Measurements from ENCODE around the gene INO80E.
A peak's percentile ranks its signal among the peaks of the same experiment; 100 is the strongest.
"Not testable (repeated sequence)": the region's sequence is repeated elsewhere in the genome, so short reads cannot be mapped to it uniquely, and the experiment has no call there.

INO80E gene

GRCh38 chr16:30010844-30011713 is 15.0 kb downstream of the INO80E start, which contains the start of gene DOC2A:
DOC2A (minus strand) TSS chr16:30011027; CDS start chr16:30010222, 805 bp downstream.
- peak; percentile 69 for ATAC-seq
- TF ChIP-seq ZFP3 (CRISPR knock-in tag; IDR thresholded peaks at IDR 0.05) = peak; percentile 96
- no peak for TF ChIP-seq RARB (CRISPR knock-in tag; IDR thresholded peaks at IDR 0.05)

- no peak for ATAC-seq
- no peak for TF ChIP-seq CSDC2 (CRISPR knock-in tag; IDR thresholded peaks at IDR 0.05)
- no peak for TF ChIP-seq ZNF565 (CRISPR knock-in tag; conservative IDR thresholded peaks at IDR 0.05; ENCODE audit: low read depth)
- no peak for TF ChIP-seq SNAI2 (CRISPR knock-in tag; IDR thresholded peaks at IDR 0.05)
- no peak for TF ChIP-seq ZNF70 (CRISPR knock-in tag; IDR thresholded peaks at IDR 0.05)
- no peak for TF ChIP-seq ARNTL (CRISPR knock-in tag; IDR thresholded peaks at IDR 0.05; ENCODE audit: borderline replicate concordance, low read depth)
- TF ChIP-seq ZFP30 (CRISPR knock-in tag; IDR thresholded peaks at IDR 0.05) = no peak
- no peak for TF ChIP-seq CSRNP3 (CRISPR knock-in tag; IDR thresholded peaks at IDR 0.05)
- TF ChIP-seq GLIS3 (CRISPR knock-in tag; IDR thresholded peaks at IDR 0.05) = no peak
- TF ChIP-seq TOX (CRISPR knock-in tag; IDR thresholded peaks at IDR 0.05; ENCODE audit: borderline replicate concordance) = no peak
- no peak for TF ChIP-seq TCF4 (CRISPR knock-in tag; IDR thresholded peaks at IDR 0.05; ENCODE audit: borderline replicate concordance)
- no peak for TF ChIP-seq OSR1 (CRISPR knock-in tag; IDR thresholded peaks at IDR 0.05)
- no peak for TF ChIP-seq PPARA (CRISPR knock-in tag; IDR thresholded peaks at IDR 0.05; ENCODE audit: borderline replicate concordance)
- TF ChIP-seq BACH2 (CRISPR knock-in tag; IDR thresholded peaks at IDR 0.05; ENCODE audit: borderline replicate concordance) = no peak
- TF ChIP-seq ZFP3 (CRISPR knock-in tag; IDR thresholded peaks at IDR 0.05) = no peak
- TF ChIP-seq ZNF8 (CRISPR knock-in tag; IDR thresholded peaks at IDR 0.05) = no peak
- no peak for TF ChIP-seq PATZ1 (CRISPR knock-in tag; IDR thresholded peaks at IDR 0.05; ENCODE audit: borderline replicate concordance)
- no peak for TF ChIP-seq POU6F1 (CRISPR knock-in tag; IDR thresholded peaks at IDR 0.05; ENCODE audit: borderline replicate concordance, low read depth)
- TF ChIP-seq TSHZ2 (CRISPR knock-in tag; IDR thresholded peaks at IDR 0.05) = no peak
- TF ChIP-seq CREB5 (CRISPR knock-in tag; IDR thresholded peaks at IDR 0.05; ENCODE audit: low read depth) = no peak
- no peak for TF ChIP-seq ISL1 (CRISPR knock-in tag; IDR thresholded peaks at IDR 0.05)
These were observed 15.9 kb downstream of the INO80E start for GRCh38 chr16:30011714-30012504.

- not testable (repeated sequence) for ATAC-seq
These were observed 16.6 kb downstream of the INO80E start for GRCh38 chr16:30012598-30012997.

GRCh38 chr16:30015450-30015849 is 19.4 kb downstream of the INO80E start:
- ATAC-seq = not testable (repeated sequence)
